ENCODE data around the gene SDK1.

Gene SDK1

DNA sequence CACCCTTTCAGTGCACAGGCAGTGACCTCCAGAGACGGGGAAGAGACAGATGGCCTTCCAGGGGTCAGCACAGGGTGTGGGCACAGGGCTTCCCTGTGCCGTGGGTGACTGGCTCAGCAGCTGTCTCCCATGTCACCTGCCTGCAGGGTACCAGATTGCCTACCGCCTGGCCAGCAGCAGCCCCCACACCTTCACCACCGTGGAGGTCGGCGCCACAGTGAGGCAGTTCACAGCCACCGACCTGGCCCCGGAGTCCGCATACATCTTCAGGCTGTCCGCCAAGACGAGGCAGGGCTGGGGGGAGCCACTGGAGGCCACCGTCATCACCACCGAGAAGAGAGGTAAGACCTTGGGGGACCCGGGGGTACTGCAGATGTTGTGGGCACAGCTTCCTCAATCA, 844.5 kb downstream of the SDK1 start:
- no peaks in the 10 kb centered on the region for H3K36me3 Mint-ChIP-seq (ENCODE audit: low read depth)

DNA sequence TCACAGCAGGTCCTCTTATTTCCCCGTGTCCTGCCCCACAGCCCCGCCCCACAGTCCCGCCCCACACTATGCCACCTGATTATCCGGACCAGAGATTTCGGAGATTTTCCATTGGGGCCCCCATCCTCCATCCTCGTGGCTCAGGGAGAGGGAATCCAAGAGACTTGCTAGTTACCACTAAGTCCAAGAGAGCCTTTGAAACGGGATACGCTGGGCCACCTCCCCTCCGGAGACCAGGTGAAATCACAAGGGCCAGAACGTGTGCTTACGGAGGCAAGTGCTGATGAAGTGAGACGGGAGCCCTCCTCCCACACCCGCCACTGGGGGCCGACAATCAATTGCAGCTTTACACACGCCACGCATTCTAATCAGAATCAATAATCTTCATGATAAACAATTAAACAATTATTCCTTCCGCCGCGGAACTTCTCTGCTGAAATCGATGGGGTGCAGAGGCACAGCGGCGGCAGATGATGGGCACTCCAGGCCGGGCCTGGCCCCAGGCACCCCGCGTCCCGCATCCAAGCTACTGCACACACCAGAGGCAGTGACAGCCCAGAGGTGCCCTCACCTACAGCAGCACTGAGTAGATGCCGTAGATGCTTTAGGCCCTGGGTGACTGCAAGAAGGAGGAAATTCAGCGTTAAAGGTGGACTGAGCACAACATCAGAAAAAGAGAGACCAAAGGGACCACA, 847.0 kb downstream of the SDK1 start:
- Mint-ChIP-seq H3K27me3 (peaks cover 14% of the 10 kb centered on the region), H3K4me1 (ENCODE audit: low read depth) (no peaks in the 10 kb centered on the region), H3K36me3 (ENCODE audit: low read depth) (no peaks in the 10 kb centered on the region), H3K4me3 (no peak overlapping the region), H3K9me3 (no peaks in the 10 kb centered on the region), H3K27ac (no peak overlapping the region)

More for the DNA sequence above, 844.5 kb downstream of the SDK1 start:
- no peak overlapping the region for H3K4me3 Mint-ChIP-seq
- H3K4me1 Mint-ChIP-seq (ENCODE audit: low read depth), result no peaks in the 10 kb centered on the region
- no peak overlapping the region for H3K27ac Mint-ChIP-seq
- no peaks in the 10 kb centered on the region for H3K9me3 Mint-ChIP-seq
- H3K27me3 Mint-ChIP-seq, result peaks cover 14% of the 10 kb centered on the region

- Mint-ChIP-seq H3K4me3 (no peak overlapping the region), H3K9me3 (no peaks in the 10 kb centered on the region), H3K36me3 (ENCODE audit: low read depth) (no peaks in the 10 kb centered on the region), H3K27ac (no peak overlapping the region), H3K27me3 (peaks cover 13% of the 10 kb centered on the region), H3K4me1 (ENCODE audit: low read depth) (no peaks in the 10 kb centered on the region)
Observed at GRCh38 chr7:4149236-4149635, 848.2 kb downstream of the SDK1 start.

DNA sequence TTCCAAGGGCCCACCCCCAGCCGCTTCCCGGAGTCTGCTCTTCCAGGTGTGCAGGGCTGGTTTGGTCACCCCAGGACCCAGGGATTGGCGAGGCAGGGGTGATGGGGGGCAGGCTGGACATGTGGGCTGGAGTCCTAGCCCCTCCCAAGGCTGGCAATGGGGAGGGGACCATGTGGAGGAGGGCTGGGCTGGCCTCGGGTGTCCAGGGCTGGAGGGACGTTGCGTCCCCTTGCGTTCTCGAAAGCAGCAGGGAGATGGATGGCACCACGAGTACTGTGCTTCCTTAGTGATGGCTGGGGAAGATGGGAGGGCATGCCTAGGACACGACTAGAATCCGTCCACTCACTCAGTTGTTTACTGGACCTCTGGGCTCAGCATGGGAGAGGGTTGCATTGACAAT, 848.6 kb downstream of the SDK1 start:
- H3K27me3 Mint-ChIP-seq, result peaks cover 9% of the 10 kb centered on the region
- H3K4me3 Mint-ChIP-seq, result no peak overlapping the region
- H3K4me1 Mint-ChIP-seq (ENCODE audit: low read depth), result no peaks in the 10 kb centered on the region
- H3K9me3 Mint-ChIP-seq, result no peaks in the 10 kb centered on the region
- H3K36me3 Mint-ChIP-seq (ENCODE audit: low read depth), result no peaks in the 10 kb centered on the region
- H3K27ac Mint-ChIP-seq, result no peak overlapping the region

DNA sequence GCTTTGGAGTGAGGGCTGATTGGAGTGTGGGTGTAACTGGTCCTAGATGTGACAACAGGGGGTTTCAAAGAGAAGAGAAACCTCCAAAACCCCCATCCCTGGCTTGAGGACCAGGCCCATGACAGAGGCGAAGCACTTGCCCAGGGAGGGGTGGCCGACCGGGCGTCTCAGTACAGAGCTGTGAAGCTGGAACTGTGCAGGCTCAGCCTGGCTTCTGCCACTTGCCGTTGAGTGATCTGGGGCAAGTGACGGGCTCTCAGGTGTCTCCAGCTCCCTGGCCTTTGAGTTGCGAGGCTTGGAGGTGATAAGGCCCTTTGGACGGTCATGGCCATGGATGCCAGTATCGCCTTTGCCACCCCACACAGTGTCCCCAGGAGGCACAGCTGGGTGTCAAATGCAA, 849.7 kb downstream of the SDK1 start:
- no peak overlapping the region for H3K4me3 Mint-ChIP-seq
- H3K27ac Mint-ChIP-seq, result no peak overlapping the region
- H3K27me3 Mint-ChIP-seq, result peaks cover 3% of the 10 kb centered on the region
- H3K4me1 Mint-ChIP-seq (ENCODE audit: low read depth), result no peaks in the 10 kb centered on the region
- H3K36me3 Mint-ChIP-seq (ENCODE audit: low read depth), result no peaks in the 10 kb centered on the region
- no peaks in the 10 kb centered on the region for H3K9me3 Mint-ChIP-seq

DNA sequence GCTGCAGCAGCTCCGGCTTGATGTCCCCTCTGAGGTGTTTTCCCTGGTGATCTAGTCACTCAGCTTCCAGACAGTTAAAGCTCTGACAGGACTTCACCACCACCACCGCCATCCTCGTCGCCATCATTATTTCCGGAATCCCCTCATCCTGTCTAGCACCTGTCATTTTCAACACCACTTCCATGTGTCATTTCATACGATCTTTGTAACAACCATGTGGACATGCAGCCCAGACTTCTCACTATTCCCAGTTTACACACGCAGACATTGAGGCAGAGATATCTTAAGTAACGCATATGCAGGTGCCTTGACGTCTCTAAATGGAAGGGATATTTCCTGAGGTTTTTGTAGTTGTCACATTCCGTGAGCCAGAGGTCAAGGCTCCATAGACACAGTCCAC, 850.5 kb downstream of the SDK1 start:
- no peaks in the 10 kb centered on the region for H3K27me3 Mint-ChIP-seq
- no peak overlapping the region for H3K4me3 Mint-ChIP-seq
- H3K4me1 Mint-ChIP-seq (ENCODE audit: low read depth), result no peaks in the 10 kb centered on the region
- no peaks in the 10 kb centered on the region for H3K36me3 Mint-ChIP-seq (ENCODE audit: low read depth)
- H3K9me3 Mint-ChIP-seq, result no peaks in the 10 kb centered on the region
- H3K27ac Mint-ChIP-seq, result no peak overlapping the region

GRCh38 chr7:4151926-4152549, 851.0 kb downstream of the SDK1 start:
- H3K4me1 Mint-ChIP-seq (ENCODE audit: low read depth), result no peaks in the 10 kb centered on the region
- no peaks in the 10 kb centered on the region for H3K9me3 Mint-ChIP-seq
- H3K27ac Mint-ChIP-seq, result no peak overlapping the region
- H3K27me3 Mint-ChIP-seq, result no peaks in the 10 kb centered on the region
- H3K4me3 Mint-ChIP-seq, result no peak overlapping the region
- H3K36me3 Mint-ChIP-seq (ENCODE audit: low read depth), result no peaks in the 10 kb centered on the region

- H3K9me3 Mint-ChIP-seq, result no peaks in the 10 kb centered on the region
- no peak overlapping the region for H3K4me3 Mint-ChIP-seq
- H3K36me3 Mint-ChIP-seq (ENCODE audit: low read depth), result no peaks in the 10 kb centered on the region
- H3K27me3 Mint-ChIP-seq, result no peaks in the 10 kb centered on the region
- H3K27ac Mint-ChIP-seq, result no peak overlapping the region
- no peaks in the 10 kb centered on the region for H3K4me1 Mint-ChIP-seq (ENCODE audit: low read depth)
Observed at GRCh38 chr7:4154882-4155535, 854.0 kb downstream of the SDK1 start.

DNA sequence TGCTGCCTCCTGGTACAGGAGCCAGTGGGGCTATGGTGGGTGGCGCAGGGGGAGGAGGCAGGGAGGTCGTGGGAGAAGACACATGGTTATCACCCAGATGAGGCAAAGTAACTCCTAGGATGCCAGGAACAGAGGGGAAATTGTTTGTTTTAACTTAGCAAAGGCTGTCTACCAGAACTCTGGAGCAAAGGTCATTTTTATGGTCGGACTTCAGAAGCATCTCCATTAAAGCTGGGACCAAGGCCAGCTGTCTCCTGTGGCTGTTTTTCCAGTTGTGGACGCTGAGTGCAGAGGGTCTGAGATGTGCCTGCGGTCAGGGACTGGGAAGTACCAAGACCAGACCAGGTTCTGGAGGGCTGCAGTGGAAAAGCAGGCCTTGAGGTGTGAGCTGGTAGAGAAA, 855.1 kb downstream of the SDK1 start:
- no peak overlapping the region for H3K4me3 Mint-ChIP-seq
- no peaks in the 10 kb centered on the region for H3K4me1 Mint-ChIP-seq (ENCODE audit: low read depth)
- H3K27me3 Mint-ChIP-seq, result no peaks in the 10 kb centered on the region

GRCh38 chr7:4157651-4158050, 856.6 kb downstream of the SDK1 start:
- Mint-ChIP-seq H3K27me3 (no peaks in the 10 kb centered on the region), H3K4me1 (ENCODE audit: low read depth) (no peaks in the 10 kb centered on the region), H3K27ac (no peak overlapping the region), H3K4me3 (no peak overlapping the region), H3K9me3 (no peaks in the 10 kb centered on the region), H3K36me3 (ENCODE audit: low read depth) (no peaks in the 10 kb centered on the region)

More for the DNA sequence above, 855.1 kb downstream of the SDK1 start:
- Mint-ChIP-seq H3K27ac (no peak overlapping the region), H3K9me3 (no peaks in the 10 kb centered on the region), H3K36me3 (ENCODE audit: low read depth) (no peaks in the 10 kb centered on the region)

DNA sequence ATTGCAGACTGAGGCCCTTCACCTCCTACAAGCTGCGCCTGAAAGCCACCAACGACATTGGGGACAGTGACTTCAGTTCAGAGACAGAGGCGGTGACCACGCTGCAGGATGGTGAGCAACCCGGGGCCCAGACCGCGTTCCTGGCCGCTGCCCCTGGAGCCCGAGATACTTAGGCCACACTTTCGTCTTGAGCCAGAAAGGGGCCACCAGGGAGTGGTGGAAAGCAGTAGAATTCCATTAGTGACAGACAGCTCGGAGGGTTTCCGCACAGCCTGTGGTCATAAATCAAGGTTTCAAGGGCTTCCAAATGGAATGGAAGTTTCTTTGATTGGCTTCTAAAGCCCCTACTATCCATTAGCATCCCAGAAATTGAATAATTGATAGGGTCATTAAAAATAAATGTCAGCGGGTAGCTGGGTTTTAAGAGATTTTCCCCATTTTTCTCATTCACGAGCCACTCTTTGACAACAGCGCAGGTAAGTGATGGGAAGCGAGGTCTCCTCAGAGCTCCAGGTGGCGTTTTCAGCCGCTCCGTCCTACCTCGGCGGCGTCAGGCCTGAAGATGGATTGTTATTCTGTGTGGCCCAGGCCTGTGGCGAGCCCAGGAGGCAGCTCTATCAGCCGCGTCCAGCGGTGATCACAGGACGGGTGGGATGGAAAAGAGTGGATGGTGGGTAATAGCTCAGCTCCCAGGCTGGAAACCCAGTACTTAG, 857.5 kb downstream of the SDK1 start:
- H3K36me3 Mint-ChIP-seq (ENCODE audit: low read depth), result no peaks in the 10 kb centered on the region
- no peak overlapping the region for H3K4me3 Mint-ChIP-seq
- no peak overlapping the region for H3K27ac Mint-ChIP-seq
- no peaks in the 10 kb centered on the region for H3K27me3 Mint-ChIP-seq
- no peaks in the 10 kb centered on the region for H3K4me1 Mint-ChIP-seq (ENCODE audit: low read depth)
- no peaks in the 10 kb centered on the region for H3K9me3 Mint-ChIP-seq

GRCh38 chr7:4159154-4159501, 858.1 kb downstream of the SDK1 start:
- Mint-ChIP-seq H3K9me3 (no peaks in the 10 kb centered on the region), H3K4me1 (ENCODE audit: low read depth) (no peaks in the 10 kb centered on the region), H3K27me3 (no peaks in the 10 kb centered on the region), H3K4me3 (no peak overlapping the region), H3K36me3 (ENCODE audit: low read depth) (no peaks in the 10 kb centered on the region), H3K27ac (no peak overlapping the region)

DNA sequence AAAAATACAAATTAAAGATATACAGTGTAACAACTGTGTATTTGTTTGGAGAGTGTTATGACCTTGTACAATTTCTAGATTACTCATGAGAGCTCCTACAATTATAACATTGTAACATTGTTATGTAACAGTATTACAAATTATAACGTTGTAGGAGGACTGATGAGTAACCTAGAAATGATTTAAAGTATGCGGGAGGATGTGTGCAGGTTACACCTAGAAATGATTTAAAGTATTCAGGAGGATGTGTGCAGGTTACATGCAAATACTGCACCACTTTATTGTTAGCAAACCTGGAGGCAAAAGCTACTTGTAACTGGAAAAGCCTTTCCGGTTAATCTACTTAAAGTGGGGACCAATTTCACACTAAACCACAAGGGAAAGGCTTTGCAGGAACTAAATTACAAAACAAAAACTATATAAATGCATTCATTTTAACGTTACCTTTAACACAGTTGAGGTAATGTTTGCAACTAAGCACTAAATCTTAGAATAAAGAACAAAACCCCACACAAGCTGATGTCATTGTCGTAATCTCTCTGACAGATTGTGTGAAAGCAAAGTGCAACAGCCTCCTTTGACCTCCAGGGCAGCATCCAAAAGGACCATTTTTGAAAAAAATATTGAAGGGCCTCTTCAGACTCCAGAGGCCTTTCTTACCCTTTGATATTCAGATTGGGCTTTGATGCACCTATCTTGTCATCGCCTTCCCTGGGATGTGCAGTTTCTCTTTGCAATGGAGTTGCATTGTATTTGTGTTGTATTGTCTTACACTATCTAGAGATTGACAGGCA, 858.9 kb downstream of the SDK1 start:
- H3K4me3 Mint-ChIP-seq, result no peak overlapping the region
- no peak overlapping the region for H3K27ac Mint-ChIP-seq
- H3K4me1 Mint-ChIP-seq (ENCODE audit: low read depth), result no peaks in the 10 kb centered on the region
- no peaks in the 10 kb centered on the region for H3K27me3 Mint-ChIP-seq
- no peaks in the 10 kb centered on the region for H3K9me3 Mint-ChIP-seq
- H3K36me3 Mint-ChIP-seq (ENCODE audit: low read depth), result no peaks in the 10 kb centered on the region

- H3K27me3 Mint-ChIP-seq, result no peaks in the 10 kb centered on the region
- H3K36me3 Mint-ChIP-seq (ENCODE audit: low read depth), result no peaks in the 10 kb centered on the region
- H3K4me3 Mint-ChIP-seq, result no peak overlapping the region
- no peaks in the 10 kb centered on the region for H3K4me1 Mint-ChIP-seq (ENCODE audit: low read depth)
- no peaks in the 10 kb centered on the region for H3K9me3 Mint-ChIP-seq
- H3K27ac Mint-ChIP-seq, result no peak overlapping the region
Observed at GRCh38 chr7:4162884-4163564, 862.0 kb downstream of the SDK1 start.
